Naive B cell (primary cell): ENCODE measurements around the gene RNF43. TPM values are rescaled to one million over a fixed set of nuclear protein-coding genes. Genes with fewer than 3 reads are reported as not detected.

Experiments used
- ATAC-seq, 2 donors: fragments of 150-1000 bp; cut with Tn5 transposase; 2 replicates each; pipeline ENCODE4 v1.10.0; 2021; ENCODE audit warnings: low read depth in 2 of 2, mild to moderate bottlenecking in 2 of 2, moderate library complexity in 2 of 2
- DNase-seq: peaks from one replicate; pipeline ENCODE4 v3.0.0; 2022
- H3K27ac Mint-ChIP-seq, 6 donors: one replicate each; pipeline ENCODE4 v1.8.0; 2020 to 2022; ENCODE audit warnings: mild to moderate bottlenecking in 6 of 6, mixed read lengths in 6 of 6, moderate library complexity in 5 of 6, inconsistent platforms in 2 of 6
- H3K27me3 Mint-ChIP-seq, 3 donors: one replicate each; pipeline ENCODE4 v1.8.0; 2021 to 2022; ENCODE audit warnings: mixed read lengths in 3 of 3, mild to moderate bottlenecking in 1 of 3
- H3K36me3 Mint-ChIP-seq, 2 donors: one replicate each; pipeline ENCODE4 v1.8.0; 2020 to 2022; ENCODE audit warnings: mixed read lengths in 2 of 2, inconsistent platforms in 1 of 2, mild to moderate bottlenecking in 1 of 2
- H3K4me1 Mint-ChIP-seq, 3 donors: one replicate each; pipeline ENCODE4 v1.8.0; 2020 to 2022; ENCODE audit warnings: mixed read lengths in 3 of 3, inconsistent platforms in 1 of 3, mild to moderate bottlenecking in 1 of 3, moderate library complexity in 1 of 3
- H3K4me3 Mint-ChIP-seq, 8 donors: one replicate each; pipeline ENCODE4 v1.8.0; 2020 to 2022; ENCODE audit warnings: mild to moderate bottlenecking in 8 of 8, mixed read lengths in 8 of 8, moderate library complexity in 8 of 8, inconsistent platforms in 2 of 8
- H3K9me3 Mint-ChIP-seq, 7 donors: one replicate each; pipeline ENCODE4 v1.8.0; 2020 to 2022; ENCODE audit warnings: mixed read lengths in 7 of 7, mild to moderate bottlenecking in 5 of 7, inconsistent platforms in 2 of 7, moderate library complexity in 1 of 7
- polyA plus RNA-seq, 6 donors: library from polyadenylated mRNA; unstranded; fragments of 300-500 nt; fragmentation: Illumina TruSeq; gene quantifications; one replicate each; pipeline ENCODE4 v1.2.3, GENCODE V29; 2021; ENCODE audit warnings: low read depth in 6 of 6

Gene RNF43
- polyA plus RNA-seq, 6 donors from 2014 or later, result 0.28 to 1.2 (median 0.56) TPM

GRCh38 chr17:58415371-58416055 is 1.8 kb downstream of the RNF43 start:
- H3K4me1 Mint-ChIP-seq, result peaks cover 6 to 16% (median 8%) of the 10 kb centered on the region in 3 donors
- no peak for ATAC-seq
- H3K27ac Mint-ChIP-seq, result peak overlapping the region in 4 of 6 donors; percentile 17 to 84 (median 29)

GRCh38 chr17:58414596-58414997 is 2.7 kb downstream of the RNF43 start:
- ATAC-seq, result no peak

More at GRCh38 chr17:58415371-58416055, 1.8 kb downstream of the RNF43 start:
- no peaks in the 10 kb centered on the region for H3K36me3 Mint-ChIP-seq
- no peaks in the 10 kb centered on the region for H3K27me3 Mint-ChIP-seq
- no peak overlapping the region for H3K4me3 Mint-ChIP-seq
- no peaks in the 10 kb centered on the region for H3K9me3 Mint-ChIP-seq
- no peak for DNase-seq

GRCh38 chr17:58413684-58414083 is 3.6 kb downstream of the RNF43 start:
- no peak for ATAC-seq
- Mint-ChIP-seq H3K9me3 (no peaks in the 10 kb centered on the region), H3K36me3 (no peaks in the 10 kb centered on the region), H3K4me3 (no peak overlapping the region), H3K27me3 (no peaks in the 10 kb centered on the region), H3K27ac (no peak overlapping the region), H3K4me1 (peaks cover 6 to 16% (median 8%) of the 10 kb centered on the region in 3 donors)
- no peak for DNase-seq

More at GRCh38 chr17:58414596-58414997, 2.7 kb downstream of the RNF43 start:
- no peaks in the 10 kb centered on the region for H3K36me3 Mint-ChIP-seq
- no peak for DNase-seq
- no peaks in the 10 kb centered on the region for H3K9me3 Mint-ChIP-seq
- H3K27me3 Mint-ChIP-seq, result no peaks in the 10 kb centered on the region
- H3K4me1 Mint-ChIP-seq, result peaks cover 6 to 16% (median 8%) of the 10 kb centered on the region in 3 donors
- H3K4me3 Mint-ChIP-seq, result no peak overlapping the region
- peak overlapping the region in 2 of 6 donors; percentile 3 to 45 for H3K27ac Mint-ChIP-seq

DNA sequence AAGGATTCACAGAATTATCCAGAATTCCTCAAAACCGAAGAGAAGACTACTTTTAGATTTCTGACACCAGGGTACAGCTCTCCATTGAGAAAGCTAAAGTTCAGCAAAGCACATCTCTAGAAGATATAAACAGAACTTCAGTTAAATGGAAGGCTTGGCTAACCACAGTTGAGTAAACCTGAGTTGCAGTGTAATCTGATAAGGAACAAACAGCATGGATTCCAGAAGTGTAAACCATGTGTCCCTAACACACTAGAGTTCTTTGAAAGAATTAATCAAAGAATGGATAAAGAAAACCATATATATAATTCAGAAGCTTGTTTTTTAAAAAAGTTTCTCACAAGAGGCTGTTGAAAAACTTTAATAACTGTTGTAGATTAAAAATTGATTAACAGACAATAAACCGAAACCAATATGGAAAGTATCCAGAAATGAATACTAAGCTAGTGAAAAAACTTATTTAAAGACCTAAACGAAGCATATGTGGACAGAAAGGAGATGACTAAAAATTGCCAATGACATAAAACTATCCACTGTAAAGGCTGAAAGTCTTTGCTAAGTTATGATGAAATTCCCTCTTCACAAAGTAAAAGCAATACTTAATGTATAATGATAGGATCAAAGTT is 4.3 kb downstream of the RNF43 start:
- no peaks in the 10 kb centered on the region for H3K27me3 Mint-ChIP-seq
- peaks cover 6 to 14% (median 8%) of the 10 kb centered on the region in 3 donors for H3K4me1 Mint-ChIP-seq
- ATAC-seq, result no peak
- H3K9me3 Mint-ChIP-seq, result no peaks in the 10 kb centered on the region
- no peak overlapping the region for H3K27ac Mint-ChIP-seq
- H3K36me3 Mint-ChIP-seq, result no peaks in the 10 kb centered on the region
- DNase-seq, result no peak
- no peak overlapping the region for H3K4me3 Mint-ChIP-seq

- H3K4me3 Mint-ChIP-seq, result no peak overlapping the region
- DNase-seq (no peak), ATAC-seq (no peak)
- H3K9me3 Mint-ChIP-seq, result no peaks in the 10 kb centered on the region
- H3K4me1 Mint-ChIP-seq, result peaks cover 0 to 5% (median under 1%) of the 10 kb centered on the region in 3 donors
- H3K27me3 Mint-ChIP-seq, result no peaks in the 10 kb centered on the region
- H3K36me3 Mint-ChIP-seq, result no peaks in the 10 kb centered on the region
- peak overlapping the region in 2 of 6 donors; percentile 29 to 67 for H3K27ac Mint-ChIP-seq
These were observed 5.2 kb downstream of the RNF43 start for GRCh38 chr17:58412064-58412703.

DNA sequence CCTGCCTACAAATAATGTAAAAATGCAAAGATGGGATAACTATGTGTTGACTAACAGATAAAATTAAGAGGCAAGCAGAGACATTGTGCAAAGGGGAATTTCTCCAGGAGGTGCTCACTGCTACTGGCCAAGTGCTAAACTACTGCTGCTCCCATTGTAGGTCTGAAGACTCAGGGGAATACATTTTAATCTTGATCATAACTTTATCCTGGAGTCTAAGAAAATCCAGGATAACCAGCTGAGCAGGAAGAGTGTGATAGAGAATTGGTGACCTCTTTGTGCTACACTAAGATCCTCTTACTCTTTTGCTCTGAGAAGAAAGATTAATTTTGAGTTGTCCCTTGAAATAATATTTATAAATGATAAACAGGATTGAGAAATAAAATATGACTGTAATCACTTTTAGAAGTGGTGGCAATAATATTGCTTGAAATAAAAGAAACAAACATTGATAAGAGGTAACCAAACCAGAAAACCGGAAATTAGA is 5.9 kb downstream of the RNF43 start:
- DNase-seq (no peak), ATAC-seq (no peak)
- Mint-ChIP-seq H3K4me3 (no peak overlapping the region), H3K27me3 (no peaks in the 10 kb centered on the region), H3K4me1 (no peaks in the 10 kb centered on the region), H3K9me3 (no peaks in the 10 kb centered on the region), H3K27ac (peak overlapping the region in 2 of 6 donors; percentile 24 to 29), H3K36me3 (no peaks in the 10 kb centered on the region)

DNA sequence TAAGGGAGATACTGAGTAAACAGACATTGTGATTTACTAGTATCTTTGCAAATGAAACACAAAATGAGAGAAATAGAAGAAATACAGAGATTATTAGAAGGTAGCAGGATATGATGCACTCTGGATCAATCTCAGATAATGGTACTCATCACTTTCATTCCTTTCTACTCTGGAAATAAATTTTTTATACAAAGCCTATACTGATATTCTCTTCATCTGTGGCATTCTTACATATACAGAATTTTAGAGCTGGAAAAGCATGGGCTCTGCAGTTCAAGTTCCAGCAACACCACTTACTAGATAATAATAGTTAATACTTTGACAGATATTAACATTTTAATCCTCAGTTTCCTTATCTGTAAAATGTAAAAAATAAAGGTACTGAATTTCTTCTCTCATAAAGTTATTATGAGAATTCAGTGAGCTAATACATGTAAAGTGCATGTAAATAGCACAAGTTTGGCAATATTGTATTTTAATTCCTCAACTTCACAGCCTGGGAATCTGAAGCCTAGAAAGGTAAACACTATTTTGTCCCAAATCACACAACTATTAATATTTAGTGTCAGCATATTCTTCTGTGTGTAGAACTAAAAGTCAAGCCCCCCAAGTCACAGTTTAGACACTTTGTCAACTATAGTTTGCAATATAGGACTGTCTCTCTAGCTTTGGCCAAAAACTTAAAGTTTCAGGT is 6.5 kb downstream of the RNF43 start:
- H3K4me3 Mint-ChIP-seq, result no peak overlapping the region
- H3K27ac Mint-ChIP-seq, result no peak overlapping the region
- no peak for DNase-seq
- no peaks in the 10 kb centered on the region for H3K36me3 Mint-ChIP-seq
- no peaks in the 10 kb centered on the region for H3K4me1 Mint-ChIP-seq
- no peaks in the 10 kb centered on the region for H3K27me3 Mint-ChIP-seq
- H3K9me3 Mint-ChIP-seq, result no peaks in the 10 kb centered on the region
- ATAC-seq, result no peak

DNA sequence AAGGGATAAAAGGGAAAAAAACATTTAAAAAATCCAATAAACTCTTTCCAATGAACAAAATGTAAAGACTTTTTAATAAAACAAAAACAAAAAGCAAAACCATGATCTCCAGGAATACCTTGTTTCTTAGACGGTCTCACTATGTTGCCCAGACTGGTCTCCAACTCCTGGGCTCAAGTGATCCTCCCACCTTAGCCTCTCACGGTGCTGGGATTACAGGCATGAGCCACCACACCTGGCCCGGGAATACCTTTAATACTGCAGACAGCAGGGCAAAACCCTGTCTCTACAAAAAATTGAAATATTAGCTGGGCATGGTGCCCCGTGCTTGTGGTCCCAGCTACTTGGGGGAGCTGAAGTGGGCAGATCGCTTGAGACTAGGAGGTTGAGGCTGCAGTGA is 7.9 kb downstream of the RNF43 start:
- Mint-ChIP-seq H3K9me3 (no peaks in the 10 kb centered on the region), H3K36me3 (no peaks in the 10 kb centered on the region), H3K27me3 (no peaks in the 10 kb centered on the region), H3K27ac (no peak overlapping the region), H3K4me1 (no peaks in the 10 kb centered on the region), H3K4me3 (no peak overlapping the region)
- DNase-seq (no peak), ATAC-seq (no peak)

- Mint-ChIP-seq H3K4me3 (no peak overlapping the region), H3K4me1 (no peaks in the 10 kb centered on the region), H3K9me3 (no peaks in the 10 kb centered on the region), H3K36me3 (no peaks in the 10 kb centered on the region), H3K27ac (no peak overlapping the region), H3K27me3 (no peaks in the 10 kb centered on the region)
- DNase-seq (no peak), ATAC-seq (no peak)
These were observed 14.0 kb downstream of the RNF43 start for GRCh38 chr17:58403311-58403710.

- H3K27me3 Mint-ChIP-seq, result no peaks in the 10 kb centered on the region
- no peak overlapping the region for H3K27ac Mint-ChIP-seq
- H3K36me3 Mint-ChIP-seq, result peaks cover 0 to 4% of the 10 kb centered on the region in 2 donors
- DNase-seq (no peak), ATAC-seq (no peak)
- no peaks in the 10 kb centered on the region for H3K9me3 Mint-ChIP-seq
- H3K4me3 Mint-ChIP-seq, result no peak overlapping the region
- H3K4me1 Mint-ChIP-seq, result no peaks in the 10 kb centered on the region
These were observed 14.7 kb downstream of the RNF43 start for GRCh38 chr17:58402679-58403078.

DNA sequence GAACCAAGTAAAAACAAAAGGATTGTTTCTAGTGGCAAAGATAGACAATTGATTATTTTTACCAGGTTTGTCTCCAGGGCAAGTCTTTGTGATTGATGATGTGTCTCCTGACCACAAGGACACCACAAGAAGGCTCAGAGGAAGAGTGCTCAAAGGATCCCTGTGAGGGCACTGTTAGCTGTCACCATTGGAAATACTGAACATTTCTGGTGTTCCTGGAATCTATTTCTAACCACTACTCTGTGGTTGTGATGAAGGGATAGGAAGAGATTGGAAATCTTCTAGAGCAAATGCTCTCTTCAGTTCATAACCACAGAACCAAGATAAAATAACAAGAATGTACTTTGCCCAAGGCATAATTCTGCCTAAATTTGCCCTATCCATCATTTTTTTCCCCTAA is 15.3 kb downstream of the RNF43 start:
- H3K9me3 Mint-ChIP-seq, result no peaks in the 10 kb centered on the region
- DNase-seq, result no peak
- no peak for ATAC-seq
- H3K27me3 Mint-ChIP-seq, result no peaks in the 10 kb centered on the region
- no peak overlapping the region for H3K4me3 Mint-ChIP-seq
- no peaks in the 10 kb centered on the region for H3K4me1 Mint-ChIP-seq
- peak overlapping the region in 1 of 6 donors; percentile 81 for H3K27ac Mint-ChIP-seq
- H3K36me3 Mint-ChIP-seq, result peaks cover 0 to 5% of the 10 kb centered on the region in 2 donors

DNA sequence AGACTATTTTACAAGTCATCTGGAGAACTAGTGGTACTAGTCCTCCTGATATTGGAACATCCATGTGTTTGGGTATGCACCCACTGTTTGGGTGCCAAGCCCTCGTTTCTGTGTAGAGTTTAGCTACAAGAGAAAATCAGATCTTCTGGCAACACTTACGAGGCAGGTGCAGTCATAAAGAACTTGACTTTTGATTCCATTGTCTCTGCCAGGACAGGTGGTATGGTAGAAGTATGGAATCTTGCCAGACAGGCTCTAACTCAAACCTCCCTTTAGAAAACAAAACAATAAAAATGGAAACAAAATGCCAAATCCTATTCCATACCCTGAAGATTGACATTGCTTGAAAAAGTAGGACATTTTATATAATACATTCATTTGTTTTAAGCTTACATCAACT is 16.0 kb downstream of the RNF43 start:
- Mint-ChIP-seq H3K27me3 (no peaks in the 10 kb centered on the region), H3K4me3 (no peak overlapping the region), H3K4me1 (no peaks in the 10 kb centered on the region), H3K36me3 (peaks cover 0 to 5% of the 10 kb centered on the region in 2 donors), H3K9me3 (no peaks in the 10 kb centered on the region), H3K27ac (no peak overlapping the region)
- ATAC-seq (no peak), DNase-seq (no peak)

DNA sequence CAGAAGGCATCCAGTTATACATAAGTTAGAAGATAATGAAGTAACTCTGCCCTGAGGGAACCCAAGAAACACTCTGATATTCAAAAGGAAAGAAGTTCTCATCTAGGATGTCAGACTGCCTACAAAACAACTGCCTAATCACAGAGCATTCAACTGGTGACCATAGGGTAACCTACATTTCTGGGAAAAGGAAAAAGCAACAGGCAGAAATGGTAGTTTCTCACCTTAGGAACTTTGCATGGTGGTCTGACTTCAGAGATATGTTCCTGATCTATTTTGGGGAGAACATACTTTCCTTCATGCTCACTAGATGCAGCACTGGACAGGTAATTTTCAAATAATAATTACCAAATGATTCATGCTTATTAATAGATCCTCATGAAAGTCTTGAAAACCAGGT is 16.5 kb downstream of the RNF43 start:
- H3K4me1 Mint-ChIP-seq, result no peaks in the 10 kb centered on the region
- ATAC-seq, result no peak
- DNase-seq, result no peak
- H3K27me3 Mint-ChIP-seq, result no peaks in the 10 kb centered on the region
- no peak overlapping the region for H3K27ac Mint-ChIP-seq
- H3K36me3 Mint-ChIP-seq, result peaks cover 0 to 5% of the 10 kb centered on the region in 2 donors
- no peaks in the 10 kb centered on the region for H3K9me3 Mint-ChIP-seq
- no peak overlapping the region for H3K4me3 Mint-ChIP-seq
